Placental pericyte (primary cell): ENCODE data around the gene UGT1A10. TPM values are rescaled to one million over a fixed set of nuclear protein-coding genes. Genes with fewer than 3 reads are reported as not detected.

ENCODE experiments used
- total RNA-seq: library from RNA; depleted of rRNA; stranded (reverse); fragments of >200 nt; gene quantifications from 2 replicates; pipeline ENCODE4 v1.2.3, GENCODE V29; 2012

The UGT1A10 gene
- total RNA-seq, result 0.22 TPM in 1 of 2 replicates, not detected in the other

GRCh38 chr2:233636306-233636705 is at the start of gene UGT1A10:
Gene UGT1A10 (plus strand): TSS chr2:233636448. CDS start chr2:233636523, 75 bp downstream.

GRCh38 chr2:233617476-233617875 is 18.8 kb upstream of the UGT1A10 start, which contains the start of gene UGT1A8:
Gene UGT1A8 (plus strand): TSS chr2:233617633. CDS start chr2:233617708, 75 bp downstream.

GRCh38 chr2:233671290-233672161 is 35.3 kb downstream of the UGT1A10 start, which contains the start of gene UGT1A9:
Gene UGT1A9 (plus strand): TSS chr2:233671898. CDS start chr2:233671935, 37 bp downstream.

GRCh38 chr2:233681521-233682099 is 45.4 kb downstream of the UGT1A10 start, which contains the start of gene UGT1A7:
Gene UGT1A7 (plus strand): TSS chr2:233681901. CDS start chr2:233681938, 37 bp downstream.

GRCh38 chr2:233692648-233693047 is 56.4 kb downstream of the UGT1A10 start, which contains the start of gene UGT1A6:
Gene UGT1A6 (plus strand): TSS chr2:233692890. CDS start chr2:233693005, 115 bp downstream.

GRCh38 chr2:233712611-233713261 is 76.5 kb downstream of the UGT1A10 start, which contains the start of gene UGT1A5:
Gene UGT1A5 (plus strand): TSS chr2:233712907. CDS start chr2:233712992, 85 bp downstream.

GRCh38 chr2:233718552-233718951 is 82.3 kb downstream of the UGT1A10 start, which contains the start of gene UGT1A4:
Gene UGT1A4 (plus strand): TSS chr2:233718736. CDS start chr2:233718821, 85 bp downstream.

GRCh38 chr2:233728723-233729301 is 92.6 kb downstream of the UGT1A10 start, which contains the start of gene UGT1A3:
Gene UGT1A3 (plus strand): TSS chr2:233729042. CDS start chr2:233729127, 85 bp downstream.

GRCh38 chr2:233760043-233760442 is 123.8 kb downstream of the UGT1A10 start, which contains the start of gene UGT1A1:
Gene UGT1A1 (plus strand): TSS chr2:233760270. CDS start chr2:233760288, 18 bp downstream.

GRCh38 chr2:233778030-233778429 is 141.8 kb downstream of the UGT1A10 start, which contains the start of gene MROH2A:
Gene MROH2A (plus strand): TSS chr2:233778330. CDS start chr2:233779359, 1,029 bp downstream.

Other genes starting within 250 kb of the UGT1A10 start
- gene USP40, start 69.7 kb upstream of the UGT1A10 start, total RNA-seq, result 29.3 and 37.9 TPM in 2 replicates
- not detected in 2 replicates for gene UGT1A8, start 18.8 kb upstream of the UGT1A10 start, total RNA-seq
- not detected in 2 replicates for gene UGT1A9, start 35.5 kb downstream of the UGT1A10 start, total RNA-seq
- gene UGT1A7, start 45.5 kb downstream of the UGT1A10 start, total RNA-seq, result not detected in 2 replicates
- not detected in 2 replicates for gene UGT1A6, start 56.4 kb downstream of the UGT1A10 start, total RNA-seq
- not detected in 2 replicates for gene UGT1A5, start 76.5 kb downstream of the UGT1A10 start, total RNA-seq
- gene UGT1A4, start 82.3 kb downstream of the UGT1A10 start, total RNA-seq, result not detected in 2 replicates
- gene UGT1A3, start 92.6 kb downstream of the UGT1A10 start, total RNA-seq, result not detected in 2 replicates
- not detected in 2 replicates for gene UGT1A1, start 123.8 kb downstream of the UGT1A10 start, total RNA-seq
- gene MROH2A, start 141.9 kb downstream of the UGT1A10 start, total RNA-seq, result not detected in 2 replicates
- gene HJURP, start 218.1 kb downstream of the UGT1A10 start, total RNA-seq, result 3.3 and 56.3 TPM in 2 replicates